RKO (cell line): ENCODE results near the gene RNF17.
"Not testable (repeated sequence)": the region's sequence is repeated elsewhere in the genome, so short reads cannot be mapped to it uniquely, and the experiment has no call there.

Experiments used
- DNase-seq: peaks from one replicate; pipeline ENCODE4 v3.0.0-alpha.2; 2016; ENCODE audit warnings: low spot score

The RNF17 gene

GRCh38 chr13:24763596-24764275, at the start of gene RNF17:
RNF17 (plus strand) TSS chr13:24764169; CDS start chr13:24764204, 35 bp downstream.
- DNase-seq, result no peak

GRCh38 chr13:24716011-24716410, 48.0 kb upstream of the RNF17 start:
- no peak for DNase-seq

GRCh38 chr13:24716446-24716845, 47.5 kb upstream of the RNF17 start:
- no peak for DNase-seq

- DNase-seq, result no peak
These were observed 46.8 kb upstream of the RNF17 start for GRCh38 chr13:24717217-24717616.

- no peak for DNase-seq
These were observed 45.6 kb upstream of the RNF17 start for GRCh38 chr13:24718192-24718965.

- DNase-seq, result no peak
These were observed 44.8 kb upstream of the RNF17 start for GRCh38 chr13:24719139-24719538.

- no peak for DNase-seq
These were observed 40.8 kb upstream of the RNF17 start for GRCh38 chr13:24723206-24723605.

GRCh38 chr13:24724714-24725113, 39.3 kb upstream of the RNF17 start:
- no peak for DNase-seq

GRCh38 chr13:24725379-24725778, 38.6 kb upstream of the RNF17 start:
- DNase-seq, result no peak

- DNase-seq, result peak; percentile 87
These were observed 36.0 kb upstream of the RNF17 start for GRCh38 chr13:24727731-24728601.

- not testable (repeated sequence) for DNase-seq
These were observed 32.9 kb upstream of the RNF17 start for GRCh38 chr13:24730873-24731567.

GRCh38 chr13:24734950-24735349, 29.0 kb upstream of the RNF17 start:
- no peak for DNase-seq

GRCh38 chr13:24737042-24737441, 26.9 kb upstream of the RNF17 start:
- DNase-seq, result no peak

GRCh38 chr13:24738366-24738847, 25.6 kb upstream of the RNF17 start:
- no peak for DNase-seq

GRCh38 chr13:24740014-24740890, 23.7 kb upstream of the RNF17 start:
- no peak for DNase-seq

GRCh38 chr13:24741016-24741662, 22.8 kb upstream of the RNF17 start:
- DNase-seq, result no peak

- no peak for DNase-seq
These were observed 22.2 kb upstream of the RNF17 start for GRCh38 chr13:24741791-24742190.

- no peak for DNase-seq
These were observed 21.7 kb upstream of the RNF17 start for GRCh38 chr13:24742294-24742693.

- DNase-seq, result no peak
These were observed 21.0 kb upstream of the RNF17 start for GRCh38 chr13:24742977-24743376.

GRCh38 chr13:24744247-24744646, 19.7 kb upstream of the RNF17 start:
- no peak for DNase-seq
